ENCODE results near the gene DKC1.

DNA sequence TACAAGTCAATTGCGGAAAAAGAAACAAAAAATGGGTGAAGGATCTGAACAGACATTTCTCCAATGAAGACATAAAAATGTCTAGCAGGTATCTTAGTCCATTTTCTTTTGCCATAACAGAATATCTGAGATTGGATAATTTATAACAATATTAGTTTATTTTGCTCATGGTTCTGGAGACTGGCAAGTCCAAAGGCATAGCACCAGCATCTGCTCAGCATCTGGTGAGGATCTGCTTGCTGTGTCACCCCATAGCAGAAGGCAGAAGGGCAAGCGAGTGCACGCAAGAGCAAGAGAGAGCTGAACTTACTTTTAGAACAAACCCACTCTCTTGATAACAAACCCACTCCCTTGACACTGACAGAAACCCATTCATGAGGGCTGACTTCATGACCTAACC is 41.5 kb upstream of the DKC1 start:
- TF ChIP-seq, protein P1, sequence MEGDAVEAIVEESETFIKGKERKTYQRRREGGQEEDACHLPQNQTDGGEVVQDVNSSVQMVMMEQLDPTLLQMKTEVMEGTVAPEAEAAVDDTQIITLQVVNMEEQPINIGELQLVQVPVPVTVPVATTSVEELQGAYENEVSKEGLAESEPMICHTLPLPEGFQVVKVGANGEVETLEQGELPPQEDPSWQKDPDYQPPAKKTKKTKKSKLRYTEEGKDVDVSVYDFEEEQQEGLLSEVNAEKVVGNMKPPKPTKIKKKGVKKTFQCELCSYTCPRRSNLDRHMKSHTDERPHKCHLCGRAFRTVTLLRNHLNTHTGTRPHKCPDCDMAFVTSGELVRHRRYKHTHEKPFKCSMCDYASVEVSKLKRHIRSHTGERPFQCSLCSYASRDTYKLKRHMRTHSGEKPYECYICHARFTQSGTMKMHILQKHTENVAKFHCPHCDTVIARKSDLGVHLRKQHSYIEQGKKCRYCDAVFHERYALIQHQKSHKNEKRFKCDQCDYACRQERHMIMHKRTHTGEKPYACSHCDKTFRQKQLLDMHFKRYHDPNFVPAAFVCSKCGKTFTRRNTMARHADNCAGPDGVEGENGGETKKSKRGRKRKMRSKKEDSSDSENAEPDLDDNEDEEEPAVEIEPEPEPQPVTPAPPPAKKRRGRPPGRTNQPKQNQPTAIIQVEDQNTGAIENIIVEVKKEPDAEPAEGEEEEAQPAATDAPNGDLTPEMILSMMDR (IDR thresholded peaks at IDR 0.05) = no peak
- TF ChIP-seq POLR2A (IDR thresholded peaks at IDR 0.05) = no peak

Data from breast epithelium (tissue), 3 donors.